HT1080 (cell line): ENCODE results near the gene FST. TPM values are rescaled to one million over a fixed set of nuclear protein-coding genes. Genes with fewer than 3 reads are reported as not detected.

Experiments used
- DNase-seq: peaks from one replicate; pipeline ENCODE4 v3.0.0-alpha.2; 2015; ENCODE audit warnings: low read depth
- total RNA-seq: library from RNA; depleted of rRNA; stranded (reverse); fragments of >200 nt; shearing (Covaris generic); gene quantifications from 2 replicates; pipeline ENCODE4 v1.2.3, GENCODE V29; 2014

The FST gene
- total RNA-seq, 1 experiment from 2014 or later = 71.8 TPM

DNA sequence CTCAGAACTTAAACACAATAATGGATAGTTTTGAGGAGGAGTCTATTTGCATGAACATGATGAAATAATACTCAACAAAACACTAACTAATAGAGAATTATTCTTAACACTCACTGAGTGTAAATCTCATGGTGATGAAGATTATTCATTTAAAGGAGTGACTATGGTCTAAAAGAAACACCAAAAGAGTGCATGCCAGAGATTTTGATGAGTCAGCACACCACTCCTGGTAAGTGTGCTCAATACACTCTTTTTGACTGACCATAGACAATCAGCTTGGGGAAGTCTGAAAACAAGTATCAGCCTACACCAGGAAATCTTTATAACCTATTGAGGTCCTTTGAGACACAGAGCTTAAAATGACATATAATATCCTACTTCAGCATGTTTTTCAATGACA is 6.8 kb upstream of the FST start:
- DNase-seq = no peak

DNA sequence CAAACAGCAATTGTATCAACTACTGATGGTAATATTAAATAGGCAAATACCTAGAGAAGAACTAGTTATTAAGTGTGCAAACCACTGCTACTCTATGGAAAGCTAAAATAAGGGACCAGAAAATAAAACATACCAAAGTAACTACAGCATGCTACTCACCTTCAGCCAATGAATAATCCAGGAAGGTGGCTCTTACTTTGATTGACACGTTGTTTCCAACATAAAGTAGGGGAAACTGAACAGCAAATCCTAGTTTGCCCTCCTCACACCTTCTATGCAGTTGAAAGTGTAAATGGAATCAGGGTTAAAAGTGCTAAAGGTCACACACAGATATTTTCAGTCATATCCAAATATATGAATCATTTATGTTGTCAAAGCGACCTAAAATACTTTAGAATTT is 5.1 kb upstream of the FST start:
- DNase-seq = no peak

DNA sequence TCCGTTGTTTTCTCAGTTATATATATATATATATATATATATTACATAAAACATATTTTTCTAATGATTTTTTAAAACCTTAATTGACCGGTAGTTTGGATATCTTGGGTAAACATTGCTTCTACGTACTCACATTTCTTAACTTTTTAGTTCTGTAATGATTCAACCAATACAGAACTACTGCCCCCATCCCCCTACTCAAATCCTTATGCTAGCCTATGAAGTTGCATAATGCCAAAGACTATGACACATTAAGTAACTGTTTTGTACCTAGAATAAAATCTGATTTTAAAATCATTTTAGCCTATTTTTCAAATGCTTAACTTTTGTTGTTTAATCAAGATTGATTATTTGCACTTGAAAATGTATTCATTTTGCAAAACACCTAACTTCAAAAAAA is 4.4 kb upstream of the FST start:
- no peak for DNase-seq

DNA sequence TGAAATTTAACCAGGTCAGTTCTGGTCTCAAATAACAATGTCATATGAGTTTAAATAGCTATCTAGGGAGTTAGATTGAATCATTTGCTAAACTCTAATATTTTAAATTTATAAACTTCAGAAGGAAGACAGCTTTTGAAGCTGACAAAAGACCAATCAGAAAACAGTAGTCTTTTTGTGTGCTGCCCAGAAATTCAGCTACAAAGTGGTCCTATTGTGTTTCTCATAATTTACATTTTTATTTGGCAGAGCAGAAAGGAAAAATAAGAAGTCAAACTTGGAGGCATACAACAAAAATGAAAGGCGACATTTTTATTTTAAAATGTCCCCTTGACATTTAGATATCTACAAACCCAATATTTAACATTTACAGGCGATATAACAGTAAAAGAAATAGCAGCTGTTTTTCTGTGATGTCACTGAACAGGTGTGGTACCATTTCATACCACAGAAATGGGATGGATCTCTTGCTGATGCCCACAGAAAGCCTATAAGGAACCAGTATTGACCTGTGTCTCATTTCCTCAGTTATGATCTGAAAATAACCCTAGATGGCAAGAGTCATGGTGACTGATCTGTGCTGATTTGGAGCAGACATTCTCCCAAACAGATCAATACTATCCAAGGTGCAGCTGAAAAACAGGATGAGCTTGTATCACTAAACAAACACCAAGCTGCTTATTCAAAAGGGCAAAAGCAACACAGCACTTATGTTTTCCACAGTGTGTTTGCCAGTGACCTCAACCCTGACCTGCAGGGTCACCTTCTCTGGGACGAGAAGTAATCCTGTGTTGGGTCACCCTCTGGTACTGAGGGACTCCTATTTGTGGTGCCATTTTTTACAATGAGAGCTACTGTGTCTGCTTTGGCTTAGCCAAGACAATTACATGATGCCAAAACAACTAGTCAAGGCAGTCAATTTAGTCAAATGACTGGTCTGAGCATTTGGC is 3.6 kb upstream of the FST start:
- no peak for DNase-seq

DNA sequence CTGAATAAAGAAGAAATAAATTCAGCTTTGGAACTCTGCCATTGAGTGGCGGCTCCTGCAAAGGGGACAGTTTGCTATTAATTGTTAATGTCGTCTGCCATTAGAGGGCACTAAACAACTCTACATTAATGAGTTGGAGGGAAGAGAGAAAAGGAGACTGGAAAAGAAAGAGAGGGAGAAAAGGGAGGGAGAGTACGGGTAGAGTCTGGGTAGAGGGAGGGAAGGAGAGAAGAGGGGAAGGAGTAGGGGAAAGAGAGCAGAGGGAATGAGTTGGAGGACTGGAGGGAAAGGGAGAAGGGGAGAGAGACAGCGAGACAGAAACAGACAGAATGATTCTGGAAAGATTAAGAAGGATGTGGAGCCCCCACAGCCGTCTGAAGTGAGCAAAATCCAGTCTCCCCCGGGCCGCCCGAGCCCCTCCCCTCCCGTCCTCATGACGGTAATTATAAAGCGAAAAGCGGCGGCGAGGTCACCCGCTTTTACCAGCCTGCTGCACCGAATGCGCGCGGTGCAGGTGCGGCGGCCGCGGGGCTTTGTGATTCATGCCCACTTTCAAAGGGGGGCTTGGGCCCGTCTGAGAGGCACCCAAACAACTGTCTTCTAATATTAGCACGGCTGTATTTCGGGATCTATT is 1.9 kb upstream of the FST start:
- peak; percentile 72 for DNase-seq

DNA sequence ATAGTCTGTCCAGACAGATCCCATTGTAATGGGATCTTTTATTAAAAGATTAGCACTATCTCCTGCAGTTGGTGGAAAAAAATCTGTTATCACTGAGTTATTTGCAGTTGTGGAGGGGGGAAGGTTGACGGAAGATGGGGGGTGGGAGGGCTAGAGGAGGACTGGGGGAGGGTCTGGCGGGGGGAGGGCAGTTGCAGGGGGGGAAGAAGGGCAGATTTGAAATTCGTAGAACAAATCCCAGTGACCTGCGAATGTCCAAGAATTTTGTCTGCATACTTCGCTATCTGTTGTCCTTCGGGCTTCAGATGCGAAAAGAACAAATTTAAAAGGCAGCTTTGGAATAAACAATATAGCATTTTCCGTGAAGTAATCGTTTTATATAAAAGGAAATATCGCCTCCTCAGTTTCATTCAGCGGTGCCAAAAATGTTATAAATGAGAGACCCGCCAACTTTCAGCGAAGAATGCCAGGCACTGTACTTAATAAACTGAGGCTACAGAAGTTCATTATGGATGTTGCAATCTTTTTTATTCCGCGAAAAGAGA is 1.3 kb upstream of the FST start:
- no peak for DNase-seq

DNA sequence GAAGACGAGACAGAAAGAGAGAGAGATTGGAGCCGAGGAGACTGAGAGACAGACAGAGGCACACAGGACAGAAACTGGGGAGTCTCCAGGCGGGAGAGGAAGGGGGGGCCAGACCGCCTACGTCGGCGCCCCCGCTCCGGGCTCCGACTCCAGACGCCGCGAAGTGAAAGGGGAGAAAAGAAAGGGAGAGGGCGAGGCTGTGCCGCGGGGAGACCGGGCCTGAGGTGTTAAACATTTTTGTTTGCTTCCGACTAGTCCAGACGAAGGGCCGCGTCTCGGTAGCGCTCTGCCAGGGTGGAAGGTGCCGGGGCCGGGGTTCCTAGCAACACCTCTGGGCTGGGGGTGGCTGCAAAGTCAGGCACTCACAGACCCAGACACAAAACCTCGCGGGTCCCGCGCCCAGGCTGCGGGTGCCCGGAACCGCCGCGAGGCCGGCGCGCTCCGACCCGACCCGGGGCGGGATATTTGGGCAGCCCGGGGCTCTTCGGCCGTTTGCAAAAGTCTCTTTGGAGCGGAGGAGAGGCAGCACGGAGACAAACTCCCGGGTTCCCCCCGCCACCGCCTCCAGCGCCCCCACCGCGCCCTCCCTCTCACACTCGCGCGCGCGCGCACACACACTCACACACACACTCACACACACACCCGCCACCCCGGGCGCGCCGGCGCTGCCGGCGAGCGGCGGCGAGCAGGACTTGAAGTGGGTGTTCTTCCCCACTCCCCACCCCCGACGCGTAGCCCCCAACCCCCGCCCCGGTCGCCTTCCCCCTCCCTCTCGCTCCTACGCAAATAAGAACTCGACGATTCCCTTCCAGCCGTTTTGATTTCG is 626 bp upstream of the FST start:
- DNase-seq = peak; percentile 52

DNA sequence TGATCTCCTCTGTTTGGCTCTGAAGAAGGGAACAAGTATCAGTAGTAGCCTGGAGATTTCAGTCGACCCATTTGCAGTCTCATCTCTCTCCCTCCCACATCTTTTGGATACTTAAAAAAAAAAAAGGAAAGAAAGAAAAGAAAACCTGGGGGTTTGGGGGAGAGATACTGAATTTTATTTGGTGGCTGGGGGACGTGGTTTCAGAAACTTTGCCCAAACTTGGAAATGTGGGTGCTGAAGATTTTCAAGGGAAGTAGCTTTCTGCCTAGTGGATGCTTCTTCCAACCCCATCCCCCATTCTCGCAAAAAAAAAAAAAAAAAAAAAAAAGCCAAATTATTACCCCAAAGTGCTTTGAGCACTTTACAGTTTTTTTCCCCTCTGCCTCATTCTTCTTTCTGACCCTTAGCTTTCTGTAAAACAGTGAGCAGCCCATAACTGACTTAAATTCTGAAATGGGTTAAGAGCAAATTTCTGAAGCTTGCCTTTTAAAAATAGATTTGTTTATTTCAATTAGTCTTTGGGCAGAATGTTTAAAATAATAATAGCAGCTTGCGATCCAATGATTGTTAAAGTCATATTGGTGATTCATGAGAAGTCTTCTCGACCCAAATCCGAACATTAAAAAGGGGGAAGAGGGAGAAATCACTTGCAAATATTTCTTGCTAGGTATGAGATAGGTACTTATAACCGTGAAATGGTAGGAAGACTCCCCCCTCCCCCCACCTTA is 894 bp downstream of the FST start:
- peak; percentile 26 for DNase-seq

DNA sequence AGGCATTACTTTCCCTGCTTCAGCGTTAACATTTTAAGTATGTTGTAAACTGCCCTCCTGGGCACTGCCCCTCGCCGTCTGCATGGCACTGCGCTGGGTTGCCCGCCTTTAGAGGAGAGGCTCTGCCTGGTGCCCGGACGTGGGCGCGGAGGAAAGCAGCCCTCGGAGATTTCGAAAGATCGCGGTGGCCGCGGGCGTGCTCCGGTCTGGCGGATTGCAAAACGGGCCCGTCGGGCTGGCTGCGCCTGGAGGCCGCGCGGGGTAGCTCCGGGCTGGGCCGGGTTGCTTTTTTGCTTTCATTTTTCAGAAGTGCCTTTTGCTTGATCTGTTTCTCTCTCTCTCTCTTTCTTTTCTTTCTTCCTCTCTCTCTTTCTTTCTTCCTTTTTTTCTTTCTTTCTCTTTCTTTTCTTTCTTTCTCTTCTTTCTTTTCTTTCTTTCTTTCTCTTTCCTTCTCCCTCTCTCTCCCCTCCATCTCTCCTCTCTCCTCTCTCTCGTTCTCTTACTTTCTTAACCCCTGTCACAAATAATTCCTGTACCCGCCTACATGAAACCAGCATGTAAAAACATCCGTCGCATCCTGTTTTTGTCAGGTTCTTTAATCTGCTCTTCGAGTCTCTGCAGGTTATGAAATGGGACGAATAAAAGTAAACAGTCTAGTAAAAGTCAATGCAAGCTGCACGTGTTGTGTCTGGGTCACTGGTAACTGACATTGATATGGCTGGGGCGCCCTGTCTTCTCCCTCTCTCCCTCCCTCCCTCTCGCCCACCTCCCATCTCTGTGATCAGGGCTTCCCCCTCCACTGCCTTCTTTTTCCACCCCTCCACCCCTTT is 1.7 kb downstream of the FST start:
- DNase-seq = peak; percentile 66

DNA sequence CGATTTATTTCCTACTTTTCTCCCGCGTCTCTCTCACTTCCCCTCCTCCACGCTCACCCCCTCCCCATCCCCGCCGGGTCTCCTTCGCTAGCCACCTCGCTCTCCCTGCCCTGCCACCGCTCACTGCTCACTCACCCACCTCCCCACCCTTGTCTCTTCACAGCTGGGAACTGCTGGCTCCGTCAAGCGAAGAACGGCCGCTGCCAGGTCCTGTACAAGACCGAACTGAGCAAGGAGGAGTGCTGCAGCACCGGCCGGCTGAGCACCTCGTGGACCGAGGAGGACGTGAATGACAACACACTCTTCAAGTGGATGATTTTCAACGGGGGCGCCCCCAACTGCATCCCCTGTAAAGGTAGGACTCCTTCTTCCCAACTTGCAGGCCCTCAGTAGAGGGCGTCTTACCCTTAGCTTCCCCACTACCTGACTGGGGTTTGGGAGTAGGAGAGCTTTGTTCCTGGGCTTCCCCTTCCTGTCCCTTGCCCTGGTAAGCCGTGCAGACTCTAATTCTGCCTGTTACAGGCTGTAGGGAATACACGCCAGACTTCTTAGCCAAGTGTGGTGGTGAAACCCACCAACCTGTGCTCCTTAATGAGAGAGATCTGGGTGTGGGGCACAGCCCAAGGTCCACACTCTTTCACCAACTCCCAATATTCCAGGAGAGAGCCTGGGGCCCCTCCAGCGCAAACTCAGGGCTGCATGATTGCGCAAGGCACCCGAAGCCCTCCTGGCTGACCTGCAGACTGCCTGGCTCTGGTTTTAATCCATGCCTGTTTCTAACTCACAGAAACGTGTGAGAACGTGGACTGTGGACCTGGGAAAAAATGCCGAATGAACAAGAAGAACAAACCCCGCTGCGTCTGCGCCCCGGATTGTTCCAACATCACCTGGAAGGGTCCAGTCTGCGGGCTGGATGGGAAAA is 2.5 kb downstream of the FST start:
- DNase-seq = no peak

DNA sequence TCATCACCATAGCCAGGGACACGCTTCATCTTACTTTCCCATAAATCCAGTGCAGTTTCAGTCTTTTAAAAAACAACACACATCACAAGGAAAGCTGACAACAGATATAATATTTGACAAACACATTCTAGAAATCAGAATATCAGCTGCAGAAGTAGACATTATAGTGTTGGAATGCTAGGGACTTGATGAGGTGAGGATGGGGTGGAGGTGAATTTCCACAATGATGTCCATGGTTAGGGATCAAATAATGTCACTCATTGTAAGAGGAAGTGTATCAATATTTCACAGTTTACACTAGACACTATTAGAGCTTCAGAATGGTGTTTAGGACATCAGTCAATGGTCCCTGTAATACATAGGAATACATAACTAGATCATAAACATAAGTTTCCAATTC is 7.0 kb downstream of the FST start:
- no peak for DNase-seq

DNA sequence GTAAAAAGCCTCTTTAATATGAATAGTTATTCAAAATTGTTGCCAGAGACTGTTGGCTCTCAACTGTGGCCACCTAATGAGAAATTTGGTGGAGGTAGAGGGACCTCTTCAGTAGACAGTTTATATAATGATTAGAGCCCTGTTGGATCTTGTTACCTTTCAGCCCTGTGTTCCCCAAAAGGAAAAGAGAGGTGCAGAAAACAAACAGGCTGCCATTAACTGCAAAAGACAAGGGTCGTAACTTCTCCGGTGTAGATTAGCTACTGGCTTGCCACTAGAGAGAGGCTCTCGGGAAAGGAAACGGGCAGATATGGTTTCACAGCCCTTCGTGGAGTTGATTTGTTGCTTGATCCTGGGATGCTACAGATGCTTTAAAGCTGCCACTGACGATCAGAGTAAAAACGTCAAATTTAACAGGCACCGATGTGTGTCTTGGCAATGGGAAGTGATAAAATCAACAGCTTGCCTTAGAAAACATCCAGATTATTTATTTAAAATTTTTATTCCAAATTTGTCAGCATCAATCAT is 7.8 kb downstream of the FST start:
- no peak for DNase-seq

DNA sequence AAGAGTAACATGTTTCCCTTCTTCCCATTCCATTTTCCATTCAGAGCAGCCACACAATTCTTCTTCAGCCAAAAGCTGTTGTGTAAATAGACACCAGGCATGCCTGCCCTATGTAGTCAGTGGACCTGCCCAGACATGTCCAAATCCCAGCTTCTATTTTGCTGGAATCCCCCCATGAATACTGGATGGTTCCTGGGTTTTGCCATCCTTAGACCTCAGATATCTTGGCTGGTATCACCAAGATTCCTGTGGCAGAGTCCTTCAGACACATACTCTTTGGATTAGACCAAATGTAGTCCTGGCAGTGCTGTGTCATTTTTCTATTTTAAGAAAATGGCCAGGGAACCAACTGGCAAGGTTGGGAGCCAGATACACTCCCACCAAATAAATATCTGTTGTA is 10.3 kb downstream of the FST start:
- peak; percentile 62 for DNase-seq

DNA sequence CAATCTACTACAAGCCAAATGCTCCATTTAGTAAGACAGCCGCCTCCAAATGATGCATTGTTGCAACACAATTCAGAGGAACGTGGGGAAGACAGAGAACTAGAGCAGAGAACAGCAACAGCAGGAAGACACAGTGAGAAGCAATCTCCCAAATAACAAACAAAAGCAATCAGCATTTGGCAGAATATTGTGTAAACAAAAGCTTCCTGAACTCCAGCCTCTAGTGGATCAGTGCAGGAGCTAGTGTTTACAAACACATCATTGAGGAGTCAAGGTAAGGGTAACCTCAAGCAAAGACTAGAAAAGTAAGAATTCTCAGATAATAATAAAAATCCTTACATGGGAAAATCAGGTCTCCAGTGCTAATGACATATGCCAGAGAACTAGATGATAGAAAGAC is 20.6 kb downstream of the FST start:
- DNase-seq = no peak

DNA sequence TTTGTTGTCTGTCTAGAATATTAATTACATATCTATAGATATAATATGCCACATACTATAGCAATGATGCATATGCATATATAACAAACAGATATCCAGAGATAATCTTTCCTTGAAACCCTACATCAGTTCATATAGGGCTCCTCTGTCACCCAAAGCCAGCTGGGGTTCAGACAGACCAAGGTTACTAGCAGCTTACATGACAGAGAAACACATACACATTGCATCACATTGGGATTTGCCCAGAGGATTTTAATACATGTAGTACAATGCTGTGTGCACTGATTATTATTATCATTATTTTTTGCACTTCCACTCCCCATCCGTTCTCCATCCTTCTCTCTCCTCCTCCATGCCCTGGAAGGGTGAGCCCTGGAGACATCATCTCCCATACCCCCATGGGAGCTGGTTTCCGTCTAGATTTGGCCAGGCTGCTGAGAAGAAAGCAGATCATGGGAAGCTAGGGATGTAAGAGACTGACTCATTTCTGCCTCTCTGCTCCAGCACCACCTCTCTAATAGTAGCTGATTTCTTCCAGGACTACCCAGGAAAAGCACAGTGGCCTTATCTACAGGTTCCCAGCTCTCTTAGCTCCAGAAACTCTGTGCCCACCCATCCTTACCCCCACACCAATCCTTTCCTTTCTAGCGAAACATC is 23.3 kb downstream of the FST start:
- no peak for DNase-seq

DNA sequence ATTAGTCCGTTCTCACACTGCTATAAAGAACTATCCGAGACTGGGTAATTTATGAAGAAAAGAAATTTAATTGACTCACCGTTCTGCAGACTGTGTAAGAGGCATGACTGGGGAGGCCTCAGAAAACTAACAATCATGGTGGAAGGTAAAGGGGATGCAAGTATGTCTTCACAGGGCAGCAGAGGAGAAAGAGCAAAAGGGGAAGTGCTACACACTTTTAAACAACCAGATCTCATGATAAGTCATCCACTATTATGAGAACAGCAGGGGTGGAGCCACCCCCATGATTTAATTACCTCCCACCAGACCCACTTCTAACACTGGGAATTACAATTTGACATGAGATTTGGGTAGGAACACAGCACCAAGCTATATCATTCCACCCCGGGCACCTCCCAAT is 26.6 kb downstream of the FST start:
- DNase-seq = no peak

DNA sequence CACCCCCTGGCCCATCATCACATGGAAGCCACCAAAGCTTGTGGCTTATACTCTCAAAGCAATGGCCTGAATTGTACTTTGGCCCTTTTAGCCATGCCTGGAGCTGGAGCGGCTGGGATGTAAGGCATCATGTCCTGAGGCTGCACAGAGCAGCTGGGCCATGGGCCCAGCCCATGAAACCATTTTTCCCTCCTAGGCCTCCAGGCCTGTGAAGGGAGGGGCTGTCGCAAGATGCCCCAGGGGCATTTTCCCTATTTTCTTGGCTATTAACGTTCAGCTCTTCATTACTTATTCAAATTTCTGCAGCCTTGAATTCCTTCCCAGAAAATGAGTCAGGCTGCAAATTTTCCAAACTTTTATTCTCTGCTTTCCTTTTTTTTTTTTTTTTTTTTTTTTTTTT is 27.7 kb downstream of the FST start:
- no peak for DNase-seq

DNA sequence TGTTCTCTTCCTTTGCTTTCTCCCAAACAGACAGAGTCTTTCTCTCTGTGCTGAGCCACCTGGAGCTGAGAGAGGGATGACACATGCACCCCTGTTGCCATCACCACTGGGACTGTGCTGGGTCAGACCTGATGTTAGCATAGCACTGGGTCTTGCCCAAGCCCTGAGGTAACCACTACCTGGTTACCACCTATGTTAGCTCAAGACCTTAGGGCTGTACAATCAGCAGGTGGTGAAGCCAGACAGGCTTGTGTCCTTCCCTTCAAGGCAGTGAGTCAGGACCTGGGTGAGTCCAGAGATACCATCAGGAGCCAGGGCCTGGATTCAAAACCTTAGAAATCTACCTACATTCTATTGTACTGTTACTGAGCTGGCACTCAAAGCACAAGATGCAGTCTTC is 32.1 kb downstream of the FST start:
- DNase-seq = no peak
